Measurements from ENCODE around the gene PTPN3.

Gene PTPN3

DNA sequence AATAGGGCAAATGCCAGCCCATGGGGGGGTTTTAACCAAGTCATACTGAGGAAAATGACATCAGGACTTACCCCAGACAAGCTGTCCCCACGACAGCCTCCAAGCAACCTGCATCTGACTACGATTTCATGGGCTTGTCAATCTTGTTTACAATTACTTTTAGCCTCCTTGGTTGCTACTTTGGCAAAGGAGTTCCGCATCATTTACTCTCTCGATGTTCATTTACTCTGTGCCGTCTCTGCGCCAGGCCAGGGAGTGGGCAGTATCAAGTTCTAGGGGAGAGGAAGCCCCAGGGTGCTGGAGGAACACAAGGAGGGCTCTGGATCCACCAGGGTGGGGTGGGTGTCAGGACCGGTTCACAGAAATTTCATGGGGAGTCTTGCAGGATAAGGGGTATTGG, 23.9 kb downstream of the PTPN3 start:
- H3K4me3 ChIP-seq (ENCODE audit: insufficient read depth, low read length, poor library complexity, severe bottlenecking): no peak overlapping the region
- no peaks in the 10 kb centered on the region for H3K79me2 ChIP-seq (ENCODE audit: insufficient read depth, low read length)
- no peak overlapping the region for H3K4me2 ChIP-seq (ENCODE audit: low read depth, low read length, poor library complexity, severe bottlenecking)
- no peaks in the 10 kb centered on the region for H3K9me3 ChIP-seq (ENCODE audit: insufficient read depth, low read length)
- no peaks in the 10 kb centered on the region for H3K27me3 ChIP-seq (ENCODE audit: low read length)
- TF ChIP-seq, protein P1, sequence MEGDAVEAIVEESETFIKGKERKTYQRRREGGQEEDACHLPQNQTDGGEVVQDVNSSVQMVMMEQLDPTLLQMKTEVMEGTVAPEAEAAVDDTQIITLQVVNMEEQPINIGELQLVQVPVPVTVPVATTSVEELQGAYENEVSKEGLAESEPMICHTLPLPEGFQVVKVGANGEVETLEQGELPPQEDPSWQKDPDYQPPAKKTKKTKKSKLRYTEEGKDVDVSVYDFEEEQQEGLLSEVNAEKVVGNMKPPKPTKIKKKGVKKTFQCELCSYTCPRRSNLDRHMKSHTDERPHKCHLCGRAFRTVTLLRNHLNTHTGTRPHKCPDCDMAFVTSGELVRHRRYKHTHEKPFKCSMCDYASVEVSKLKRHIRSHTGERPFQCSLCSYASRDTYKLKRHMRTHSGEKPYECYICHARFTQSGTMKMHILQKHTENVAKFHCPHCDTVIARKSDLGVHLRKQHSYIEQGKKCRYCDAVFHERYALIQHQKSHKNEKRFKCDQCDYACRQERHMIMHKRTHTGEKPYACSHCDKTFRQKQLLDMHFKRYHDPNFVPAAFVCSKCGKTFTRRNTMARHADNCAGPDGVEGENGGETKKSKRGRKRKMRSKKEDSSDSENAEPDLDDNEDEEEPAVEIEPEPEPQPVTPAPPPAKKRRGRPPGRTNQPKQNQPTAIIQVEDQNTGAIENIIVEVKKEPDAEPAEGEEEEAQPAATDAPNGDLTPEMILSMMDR (IDR thresholded peaks at IDR 0.05; ENCODE audit: insufficient read depth, low read length, poor library complexity, severe bottlenecking): no peak
- TF ChIP-seq EZH2phosphoT487 (conservative IDR thresholded peaks at IDR 0.05; ENCODE audit: low read length): no peak
- no peak overlapping the region for H3K27ac ChIP-seq (ENCODE audit: low read depth, low read length)
- H3K36me3 ChIP-seq (ENCODE audit: low read length): no peaks in the 10 kb centered on the region
- no peaks in the 10 kb centered on the region for H3F3A ChIP-seq (ENCODE audit: insufficient read depth)
- H4K20me1 ChIP-seq (ENCODE audit: low read depth, low read length): no peaks in the 10 kb centered on the region
- H3K9me2 ChIP-seq (replicated peaks; ENCODE audit: insufficient read depth, low read length): no peaks in the 10 kb centered on the region
- H2AFZ ChIP-seq (ENCODE audit: low read depth, low read length, severe bottlenecking): no peak overlapping the region
- H3K9ac ChIP-seq (ENCODE audit: low read length): no peak overlapping the region

DNA sequence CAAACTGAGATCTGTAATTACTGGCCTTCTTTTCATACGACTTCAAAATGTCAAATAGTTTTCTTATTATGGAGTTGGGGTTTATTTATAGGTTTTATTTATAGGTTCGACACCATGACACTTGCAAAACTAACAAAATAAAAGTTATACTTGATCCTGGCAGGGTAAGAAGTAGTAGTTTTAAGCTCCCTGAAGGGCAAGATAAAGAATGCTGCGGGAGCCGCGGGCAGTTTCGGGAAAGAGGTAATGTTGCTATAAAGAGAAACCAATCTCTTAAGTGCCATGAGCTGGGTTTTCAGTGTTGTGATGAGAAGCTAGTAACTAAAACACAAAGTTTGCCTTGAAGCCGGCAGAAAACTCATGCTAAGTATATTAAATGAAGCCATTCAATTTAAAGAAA, 24.8 kb downstream of the PTPN3 start:
- no peaks in the 10 kb centered on the region for H4K20me1 ChIP-seq (ENCODE audit: low read depth, low read length)
- TF ChIP-seq EZH2phosphoT487 (conservative IDR thresholded peaks at IDR 0.05; ENCODE audit: low read length): no peak
- TF ChIP-seq, protein P1 (IDR thresholded peaks at IDR 0.05; ENCODE audit: insufficient read depth, low read length, poor library complexity, severe bottlenecking): no peak
- no peak overlapping the region for H2AFZ ChIP-seq (ENCODE audit: low read depth, low read length, severe bottlenecking)
- no peaks in the 10 kb centered on the region for H3K79me2 ChIP-seq (ENCODE audit: insufficient read depth, low read length)
- H3K36me3 ChIP-seq (ENCODE audit: low read length): no peaks in the 10 kb centered on the region
- no peaks in the 10 kb centered on the region for H3F3A ChIP-seq (ENCODE audit: insufficient read depth)
- H3K9me2 ChIP-seq (replicated peaks; ENCODE audit: insufficient read depth, low read length): no peaks in the 10 kb centered on the region
- H3K27ac ChIP-seq (ENCODE audit: low read depth, low read length): no peak overlapping the region
- no peak overlapping the region for H3K4me3 ChIP-seq (ENCODE audit: insufficient read depth, low read length, poor library complexity, severe bottlenecking)
- no peaks in the 10 kb centered on the region for H3K27me3 ChIP-seq (ENCODE audit: low read length)
- H3K9me3 ChIP-seq (ENCODE audit: insufficient read depth, low read length): no peaks in the 10 kb centered on the region
- no peak overlapping the region for H3K4me2 ChIP-seq (ENCODE audit: low read depth, low read length, poor library complexity, severe bottlenecking)
- H3K9ac ChIP-seq (ENCODE audit: low read length): no peak overlapping the region

DNA sequence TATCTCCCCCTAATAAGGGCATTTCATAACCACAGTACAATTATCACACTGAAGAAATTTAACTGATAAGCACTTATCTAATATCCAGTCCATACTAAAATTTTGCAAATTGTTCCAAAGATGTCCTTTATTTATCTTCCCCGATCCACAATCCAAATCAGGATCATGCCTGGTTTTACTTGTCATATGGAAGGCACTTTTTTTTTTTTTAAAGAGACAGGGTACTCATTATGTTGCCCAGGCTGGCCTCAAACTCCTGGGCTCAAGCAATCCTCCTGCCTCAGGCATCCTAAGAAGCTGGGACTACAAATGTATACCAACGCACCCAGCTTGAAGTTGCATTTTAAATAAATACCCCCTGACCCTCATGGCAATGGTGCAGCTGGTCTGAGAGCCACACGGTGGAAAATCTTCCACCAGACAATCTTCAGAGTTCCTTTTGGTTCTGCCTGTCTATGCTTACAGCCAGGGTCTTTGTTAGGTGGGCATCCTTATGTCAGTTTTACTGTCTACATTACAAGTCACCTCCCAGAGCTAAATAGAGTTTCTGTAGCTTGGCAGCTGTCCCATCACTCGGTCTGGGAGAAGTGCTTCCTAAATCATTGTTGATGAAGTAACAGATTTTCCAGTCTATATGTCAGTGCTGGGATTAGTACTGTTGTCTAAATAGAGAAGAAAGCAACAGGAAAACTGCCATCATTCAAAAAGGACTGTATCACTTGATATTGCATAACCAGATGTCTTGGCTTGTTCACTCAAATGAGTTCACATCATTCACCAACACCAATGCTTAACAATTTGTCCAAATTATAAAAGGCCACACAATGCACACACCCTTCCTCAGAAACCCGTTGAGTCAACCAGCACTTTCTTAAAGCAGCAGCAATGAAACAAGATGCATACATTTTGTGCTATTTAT, 26.4 kb downstream of the PTPN3 start:
- Histone ChIP-seq H2AFZ (ENCODE audit: low read depth, low read length, severe bottlenecking) (no peak overlapping the region), H4K20me1 (ENCODE audit: low read depth, low read length) (no peaks in the 10 kb centered on the region), H3K4me2 (ENCODE audit: low read depth, low read length, poor library complexity, severe bottlenecking) (no peak overlapping the region), H3K9me2 (replicated peaks; ENCODE audit: insufficient read depth, low read length) (no peaks in the 10 kb centered on the region), H3K9me3 (ENCODE audit: insufficient read depth, low read length) (no peaks in the 10 kb centered on the region), H3K36me3 (ENCODE audit: low read length) (no peaks in the 10 kb centered on the region), H3K27ac (ENCODE audit: low read depth, low read length) (no peak overlapping the region), H3K79me2 (ENCODE audit: insufficient read depth, low read length) (no peaks in the 10 kb centered on the region), H3K4me3 (ENCODE audit: insufficient read depth, low read length, poor library complexity, severe bottlenecking) (no peak overlapping the region), H3K27me3 (ENCODE audit: low read length) (no peaks in the 10 kb centered on the region), H3K9ac (ENCODE audit: low read length) (no peak overlapping the region), H3F3A (ENCODE audit: insufficient read depth) (no peaks in the 10 kb centered on the region)
- TF ChIP-seq, protein P1 (IDR thresholded peaks at IDR 0.05; ENCODE audit: insufficient read depth, low read length, poor library complexity, severe bottlenecking): no peak
- TF ChIP-seq EZH2phosphoT487 (conservative IDR thresholded peaks at IDR 0.05; ENCODE audit: low read length): no peak

Measured in SU-DHL-6 (cell line).